HepG2 (cell line): ENCODE measurements around the gene ERCC4. TPM values are rescaled to one million over a fixed set of nuclear protein-coding genes. Genes with fewer than 3 reads are reported as not detected.

Experiments used
- ATAC-seq: fragments of 200-7000 bp; cut with Tn5 transposase; 3 replicates; pipeline ENCODE4 v1.9.1; 2020; ENCODE audit warnings: mild to moderate bottlenecking, moderate library complexity
- BruUV-seq: library from RNA; stranded (reverse); fragments of 400-500 nt; replicated peaks from 2 replicates; lab custom pipeline; 2021; lab: Mats Ljungman, UMichigan
- CTCF ChIA-PET: fragments of 300-600 bp; formaldehyde crosslinking; extraction: SDS; loops from one replicate; lab custom pipeline; 2021; ENCODE audit warnings: low total read pairs, inconsistent platforms, low intra/inter-chr PET ratio; lab: Yijun Ruan, JAX
- POLR2A ChIA-PET: fragments of 350-600 bp; sonication (Branson Sonifier 250); formaldehyde crosslinking; loops from one replicate; lab custom pipeline; 2020; ENCODE audit warnings: antibody characterized with exemption, inconsistent platforms; lab: Yijun Ruan, JAX
- DNase-seq: peaks from one replicate; pipeline ENCODE4 v3.0.0-alpha.2; 2015; ENCODE audit warnings: low spot score
- FAIRE-seq: peaks from 3 replicates; lab custom pipeline; 2011; peaks lifted over from hg19 to GRCh38; lab: Jason Lieb, UNC
- H2AFZ ChIP-seq: one replicate; pipeline ENCODE4 v1.6.1; 2011; ENCODE audit warnings: low read length, inconsistent platforms
- H3K27ac ChIP-seq: fragments of 300-600 bp; 3 replicates; pipeline ENCODE4 v1.8.0; 2011; ENCODE audit warnings: mixed run types, mild to moderate bottlenecking, mixed read lengths, low read length, inconsistent platforms; ENCODE audit not compliant: insufficient read depth; ENCODE audit errors: extremely low read length
- H3K27me3 ChIP-seq, 2 experiments: fragments of 200-600 bp in 1 of 2; 2 replicates in 1 of 2; 3 replicates in 1 of 2; pipeline versions ENCODE4 v1.6.0 to v1.8.0; 2011; ENCODE audit warnings: low read length in 2 of 2, mild to moderate bottlenecking in 2 of 2, moderate library complexity in 2 of 2, inconsistent platforms in 1 of 2; ENCODE audit not compliant: insufficient read depth in 2 of 2, control insufficient read depth in 1 of 2
- H3K36me3 ChIP-seq, 2 experiments: fragments of 200-600 bp in 1 of 2; replicated peaks in 1 of 2; 2 replicates in 1 of 2; 3 replicates in 1 of 2; pipeline versions ENCODE4 v1.5.1 to v1.8.0; 2011; ENCODE audit warnings: low read length in 2 of 2, inconsistent platforms in 1 of 2; ENCODE audit not compliant: insufficient read depth in 2 of 2, control insufficient read depth in 1 of 2
- H3K4me1 ChIP-seq: 2 replicates; pipeline ENCODE4 v1.5.1; 2012; ENCODE audit warnings: low read length, inconsistent platforms; ENCODE audit not compliant: insufficient read depth
- H3K4me2 ChIP-seq: 2 replicates; pipeline ENCODE4 v1.6.0; 2011; ENCODE audit warnings: low read depth, low read length, inconsistent platforms
- H3K4me3 ChIP-seq, 3 experiments: fragments of 200-600 bp in 1 of 3; sonication (generic), shearing (Covaris generic) in 1 of 3; replicated peaks in 1 of 3; 2 replicates each; pipeline ENCODE4 v1.5.1; 2011 to 2016; ENCODE audit warnings: low read length in 3 of 3, inconsistent platforms in 2 of 3, low read depth in 2 of 3, mild to moderate bottlenecking in 2 of 3, control low read depth in 1 of 3, mixed read lengths in 1 of 3; ENCODE audit not compliant: insufficient read depth in 1 of 3
- H3K79me2 ChIP-seq: one replicate; pipeline ENCODE4 v1.6.1; 2011; ENCODE audit warnings: low read length, inconsistent platforms; ENCODE audit not compliant: insufficient read depth
- H3K9ac ChIP-seq: 2 replicates; pipeline ENCODE4 v1.6.0; 2011; ENCODE audit warnings: mild to moderate bottlenecking, low read depth, low read length, inconsistent platforms; ENCODE audit not compliant: insufficient read depth
- H3K9me3 ChIP-seq: 2 replicates; pipeline ENCODE4 v1.5.1; 2012; ENCODE audit warnings: mild to moderate bottlenecking, low read length
- H4K20me1 ChIP-seq: 2 replicates; pipeline ENCODE4 v1.6.0; 2011; ENCODE audit warnings: inconsistent platforms, mild to moderate bottlenecking, low read length, moderate library complexity; ENCODE audit not compliant: insufficient read depth
- LBX2 ChIP-seq: sonication (generic); formaldehyde crosslinking; IDR thresholded peaks from 2 replicates; pipeline ENCODE4 v1.5.0; 2020; ENCODE audit warnings: missing genetic modification reagents, mild to moderate bottlenecking, borderline replicate concordance
- PHF21A ChIP-seq: sonication (generic); formaldehyde crosslinking; IDR thresholded peaks from 2 replicates; pipeline ENCODE4 v1.5.0; 2020; ENCODE audit warnings: mild to moderate bottlenecking, missing genetic modification reagents
- SRSF9 ChIP-seq: fragments of 200-400 bp; formaldehyde crosslinking; IDR thresholded peaks from 2 replicates; pipeline ENCODE4 v1.6.1; 2018; ENCODE audit warnings: borderline replicate concordance, mild to moderate bottlenecking, low read depth, low read length; ENCODE audit not compliant: insufficient read depth, poor library complexity, severe bottlenecking
- ZBTB2 ChIP-seq: sonication (generic); formaldehyde crosslinking; IDR thresholded peaks from 2 replicates; pipeline ENCODE4 v1.8.0; 2022; ENCODE audit warnings: low read depth, missing genetic modification reagents
- ZBTB3 ChIP-seq: sonication (generic); formaldehyde crosslinking; IDR thresholded peaks from 2 replicates; pipeline ENCODE4 v1.4.0; 2020; ENCODE audit warnings: low read depth, mild to moderate bottlenecking, moderate library complexity, missing genetic modification reagents, borderline replicate concordance
- ZNF253 ChIP-seq: sonication (generic); formaldehyde crosslinking; IDR thresholded peaks from 2 replicates; pipeline ENCODE4 v1.8.0; 2022; ENCODE audit warnings: mild to moderate bottlenecking, missing genetic modification reagents, borderline replicate concordance
- ZNF280D ChIP-seq: sonication (generic); formaldehyde crosslinking; IDR thresholded peaks from 2 replicates; pipeline ENCODE4 v1.5.1; 2020; ENCODE audit warnings: mild to moderate bottlenecking, missing genetic modification reagents
- ZNF329 ChIP-seq: sonication (generic); formaldehyde crosslinking; IDR thresholded peaks from 2 replicates; pipeline ENCODE4 v1.9.0; 2021; ENCODE audit warnings: low read depth, mild to moderate bottlenecking, missing genetic modification reagents
- ZNF788 ChIP-seq: sonication (generic); formaldehyde crosslinking; IDR thresholded peaks from 2 replicates; pipeline ENCODE4 v1.5.0; 2020; ENCODE audit warnings: mild to moderate bottlenecking, missing genetic modification reagents, borderline replicate concordance
- WGBS: methylation state at CpG from one replicate; pipeline ENCODE4 v1.1.6; 2017; ENCODE audit warnings: low lambda C conversion rate; 5-methylcytosine and 5-hydroxymethylcytosine counted together
- in situ Hi-C: cut with HindIII; loops from 2 replicates; pipeline ENCODE4 v1.10.0; 2017; ENCODE audit warnings: low pct_unique_long_range_greater_than_20kb; ENCODE audit not compliant: extremely low pct_ligation_motif_present
- intact Hi-C: fragments of 100-400 bp; cut with micrococcal nuclease; formaldehyde crosslinking; loops from one replicate; pipeline ENCODE4 v1.10.0; 2022; ENCODE audit not compliant: unreplicated experiment
- polyA plus RNA-seq, 8 experiments: library from polyadenylated mRNA; depleted of rRNA in 3 of 8; stranded (reverse) in 7 of 8; unstranded in 1 of 8; fragments of >200 nt; fragmentation: Illumina TruSeq in 4 of 8; extraction: Trizol in 4 of 8; gene quantifications; 2 replicates each; pipeline versions ENCODE4 v1.2.1 to v1.2.3, GENCODE V29; 2011 to 2016; ENCODE audit warnings: low read depth in 4 of 8, missing spikeins in 1 of 8, mixed read lengths in 1 of 8; ENCODE audit not compliant: insufficient read depth in 1 of 8
- total RNA-seq, 5 experiments: library from RNA; depleted of rRNA; stranded (reverse); fragments of >200 nt; fragmentation: Illumina TruSeq; extraction: Trizol; gene quantifications; 2 replicates each; pipeline ENCODE4 v1.2.3, GENCODE V29; 2016; ENCODE audit warnings: low read depth in 1 of 5
- TF ChIP-seq, protein P1 (sequence below): sonication (generic); formaldehyde crosslinking; IDR thresholded peaks from 2 replicates; pipeline ENCODE4 v1.8.1; 2023; ENCODE audit warnings: mild to moderate bottlenecking, inconsistent platforms, moderate library complexity, missing genetic modification reagents, borderline replicate concordance

ERCC4 gene
- total and polyA plus RNA-seq, 2 of the 13 experiments (the other 11 are each of a cell fraction or from before 2014, with no cell fraction given) = 5.4 to 15.2 TPM

DNA sequence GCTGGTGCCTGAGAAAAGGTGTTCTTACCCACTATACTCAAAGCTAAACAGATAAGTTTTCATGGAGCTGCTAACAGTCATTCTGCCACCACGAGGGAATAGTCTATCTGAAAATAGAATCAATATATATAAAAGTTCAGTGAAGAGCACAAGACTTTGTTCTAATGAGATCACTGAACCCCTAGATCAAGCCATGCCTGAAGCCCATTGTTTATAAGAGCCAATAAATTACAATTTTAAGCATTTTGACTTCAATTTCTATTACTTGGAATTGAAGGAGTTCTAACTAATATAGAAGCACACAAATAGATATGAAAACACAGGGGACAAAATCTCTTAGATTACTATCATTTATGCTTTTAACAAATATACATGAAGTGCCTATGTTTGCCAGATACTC is 24.4 kb upstream of the ERCC4 start:
- ATAC-seq (no peak), DNase-seq (no peak)
- Histone ChIP-seq H3K4me2 (no peak overlapping the region), H3K79me2 (no peaks in the 10 kb centered on the region), H3K27ac (no peak overlapping the region), H2AFZ (no peak overlapping the region), H3K4me3 (no peak overlapping the region), H4K20me1 (no peaks in the 10 kb centered on the region), H3K9me3 (no peaks in the 10 kb centered on the region), H3K9ac (no peak overlapping the region), H3K27me3 (peaks cover 0 to 9% of the 10 kb centered on the region in 2 experiments; a peak in 1 of 5 replicates)
- intact Hi-C loops = no loop called here
- POLR2A ChIA-PET = no interaction called here
- CTCF ChIA-PET = no interaction called here
- 0% methylated on average over 1 of the region's 1 CpG for WGBS
- in situ Hi-C loops = no loop called here
- BruUV-seq = no TSS peak
- TF ChIP-seq ZBTB3 (no peak), ZNF329 (peak; percentile 94; the same call in 1 of the 2 replicates)
- TF ChIP-seq, all 625 proteins: peak for 1
- no peak for FAIRE-seq
- Histone ChIP-seq H3K4me1 (no peaks in the 10 kb centered on the region), H3K36me3 (no peaks in the 10 kb centered on the region)

GRCh38 chr16:13896543-13897182 is 23.3 kb upstream of the ERCC4 start:
- in situ Hi-C loops = no loop called here
- H3K79me2 ChIP-seq = no peaks in the 10 kb centered on the region
- H3K9me3 ChIP-seq = no peaks in the 10 kb centered on the region
- DNase-seq (peak; percentile 25), ATAC-seq (no peak; the same call in 2 of the 3 replicates), FAIRE-seq (peak; percentile 23)
- H3K27ac ChIP-seq = no peak overlapping the region
- peaks cover 0 to 9% of the 10 kb centered on the region in 2 experiments; a peak in 1 of 5 replicates for H3K27me3 ChIP-seq
- no peak overlapping the region for H3K4me2 ChIP-seq
- no peaks in the 10 kb centered on the region for H4K20me1 ChIP-seq
- POLR2A ChIA-PET = no interaction called here
- H3K9ac ChIP-seq = no peak overlapping the region
- intact Hi-C loops = loop anchor here (1.0 kb wide), 1 partner anchor 30 kb away; no protein-coding TSS in a partner anchor
- H2AFZ ChIP-seq = no peak overlapping the region
- no peaks in the 10 kb centered on the region for H3K36me3 ChIP-seq
- WGBS = 40% methylated on average over 4 of the region's 4 CpGs
- no peaks in the 10 kb centered on the region for H3K4me1 ChIP-seq
- CTCF ChIA-PET = no interaction called here
- no TSS peak for BruUV-seq
- no peak overlapping the region for H3K4me3 ChIP-seq
- no peak for TF ChIP-seq SRSF9
- TF ChIP-seq PHF21A (CRISPR knock-in tag) = no peak
- no peak for TF ChIP-seq ZNF253 (CRISPR knock-in tag)
- 0 out of 2 replicates have a peak, but pooled peaks have one; percentile 21 for TF ChIP-seq ZNF788 (CRISPR knock-in tag)
- TF ChIP-seq, protein P1, sequence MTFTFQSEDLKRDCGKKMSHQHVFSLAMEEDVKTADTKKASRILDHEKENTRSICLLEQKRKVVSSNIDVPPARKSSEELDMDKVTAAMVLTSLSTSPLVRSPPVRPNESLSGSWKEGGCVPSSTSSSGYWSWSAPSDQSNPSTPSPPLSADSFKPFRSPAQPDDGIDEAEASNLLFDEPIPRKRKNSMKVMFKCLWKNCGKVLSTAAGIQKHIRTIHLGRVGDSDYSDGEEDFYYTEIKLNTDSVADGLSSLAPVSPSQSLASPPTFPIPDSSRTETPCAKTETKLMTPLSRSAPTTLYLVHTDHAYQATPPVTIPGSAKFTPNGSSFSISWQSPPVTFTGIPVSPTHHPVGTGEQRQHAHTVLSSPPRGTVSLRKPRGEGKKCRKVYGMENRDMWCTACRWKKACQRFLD (CRISPR knock-in tag) = no peak
- 0 out of 2 replicates have a peak, but pooled peaks have one; percentile 40 for TF ChIP-seq ZNF280D (CRISPR knock-in tag)
- no peak for TF ChIP-seq LBX2 (CRISPR knock-in tag)
- no peak for TF ChIP-seq ZBTB2 (CRISPR knock-in tag)
